Fibroblast of the aortic adventitia (primary cell): ENCODE measurements around the gene OOSP1. TPM values are rescaled to one million over a fixed set of nuclear protein-coding genes. Genes with fewer than 3 reads are reported as not detected.

Source experiments
- DNase-seq: peaks from one replicate; pipeline ENCODE4 v3.0.0-alpha.2; 2010; ENCODE audit warnings: low read depth
- H3K4me3 ChIP-seq: 2 replicates; pipeline ENCODE4 v1.5.1; 2011; ENCODE audit warnings: low read depth, mild to moderate bottlenecking, control low read depth, low read length, moderate library complexity
- total RNA-seq: library from RNA; depleted of rRNA; stranded (reverse); fragments of >200 nt; gene quantifications from 2 replicates; pipeline ENCODE4 v1.2.3, GENCODE V29; 2012; ENCODE audit warnings: low replicate concordance
- TF ChIP-seq, protein P1 (sequence below): IDR thresholded peaks from 2 replicates; pipeline ENCODE4 v1.5.1; 2011; ENCODE audit warnings: mild to moderate bottlenecking, low read length, control low read depth, inconsistent platforms; ENCODE audit not compliant: insufficient read depth

The OOSP1 gene
- total RNA-seq, 1 donor: not detected

DNA sequence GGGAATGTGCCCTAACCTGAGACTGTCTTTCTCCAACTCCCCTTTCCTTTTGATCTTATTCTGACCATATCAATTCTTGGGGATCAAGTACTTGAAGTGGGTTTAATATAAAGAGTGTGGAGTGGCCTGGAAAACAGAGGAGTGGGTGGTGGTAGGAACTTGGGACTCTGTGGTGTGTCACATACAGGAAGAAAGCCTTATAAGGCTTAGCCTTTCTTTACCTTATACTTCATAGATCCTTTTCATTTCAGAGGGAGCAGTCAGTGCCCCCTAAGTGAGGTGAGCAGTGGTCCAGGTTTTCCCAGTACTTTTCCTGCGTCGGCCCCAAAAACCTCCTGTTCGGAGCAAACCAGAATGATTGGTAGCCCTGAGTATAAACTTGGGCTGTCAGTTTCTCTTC, 486 bp downstream of the OOSP1 start:
- TF ChIP-seq, protein P1, sequence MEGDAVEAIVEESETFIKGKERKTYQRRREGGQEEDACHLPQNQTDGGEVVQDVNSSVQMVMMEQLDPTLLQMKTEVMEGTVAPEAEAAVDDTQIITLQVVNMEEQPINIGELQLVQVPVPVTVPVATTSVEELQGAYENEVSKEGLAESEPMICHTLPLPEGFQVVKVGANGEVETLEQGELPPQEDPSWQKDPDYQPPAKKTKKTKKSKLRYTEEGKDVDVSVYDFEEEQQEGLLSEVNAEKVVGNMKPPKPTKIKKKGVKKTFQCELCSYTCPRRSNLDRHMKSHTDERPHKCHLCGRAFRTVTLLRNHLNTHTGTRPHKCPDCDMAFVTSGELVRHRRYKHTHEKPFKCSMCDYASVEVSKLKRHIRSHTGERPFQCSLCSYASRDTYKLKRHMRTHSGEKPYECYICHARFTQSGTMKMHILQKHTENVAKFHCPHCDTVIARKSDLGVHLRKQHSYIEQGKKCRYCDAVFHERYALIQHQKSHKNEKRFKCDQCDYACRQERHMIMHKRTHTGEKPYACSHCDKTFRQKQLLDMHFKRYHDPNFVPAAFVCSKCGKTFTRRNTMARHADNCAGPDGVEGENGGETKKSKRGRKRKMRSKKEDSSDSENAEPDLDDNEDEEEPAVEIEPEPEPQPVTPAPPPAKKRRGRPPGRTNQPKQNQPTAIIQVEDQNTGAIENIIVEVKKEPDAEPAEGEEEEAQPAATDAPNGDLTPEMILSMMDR: no peak
- H3K4me3 ChIP-seq: no peak overlapping the region
- no peak for DNase-seq

GRCh38 chr11:59939482-59939881, 1.2 kb downstream of the OOSP1 start:
- DNase-seq: no peak
- H3K4me3 ChIP-seq: no peak overlapping the region
- TF ChIP-seq, protein P1: no peak

DNA sequence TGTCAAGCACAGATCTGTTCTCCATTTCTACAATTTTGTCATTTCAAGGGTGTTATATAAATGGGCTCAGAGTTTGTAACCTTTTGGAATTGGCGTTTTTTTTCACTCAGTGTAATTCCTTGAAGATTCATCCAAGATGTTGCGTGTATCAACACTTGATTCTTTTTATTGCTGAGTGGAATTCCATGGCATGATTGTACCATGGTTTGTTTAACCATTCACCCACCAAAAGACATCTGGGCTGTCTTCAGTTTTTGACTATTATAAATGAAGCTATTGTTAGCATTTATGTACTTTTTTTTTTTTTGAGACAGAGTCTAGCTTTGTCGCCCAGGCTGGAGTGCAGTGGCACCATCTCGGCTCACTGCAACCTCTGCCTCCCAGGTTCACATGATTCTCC, 2.9 kb downstream of the OOSP1 start:
- TF ChIP-seq, protein P1: no peak
- DNase-seq: no peak
- no peak overlapping the region for H3K4me3 ChIP-seq

DNA sequence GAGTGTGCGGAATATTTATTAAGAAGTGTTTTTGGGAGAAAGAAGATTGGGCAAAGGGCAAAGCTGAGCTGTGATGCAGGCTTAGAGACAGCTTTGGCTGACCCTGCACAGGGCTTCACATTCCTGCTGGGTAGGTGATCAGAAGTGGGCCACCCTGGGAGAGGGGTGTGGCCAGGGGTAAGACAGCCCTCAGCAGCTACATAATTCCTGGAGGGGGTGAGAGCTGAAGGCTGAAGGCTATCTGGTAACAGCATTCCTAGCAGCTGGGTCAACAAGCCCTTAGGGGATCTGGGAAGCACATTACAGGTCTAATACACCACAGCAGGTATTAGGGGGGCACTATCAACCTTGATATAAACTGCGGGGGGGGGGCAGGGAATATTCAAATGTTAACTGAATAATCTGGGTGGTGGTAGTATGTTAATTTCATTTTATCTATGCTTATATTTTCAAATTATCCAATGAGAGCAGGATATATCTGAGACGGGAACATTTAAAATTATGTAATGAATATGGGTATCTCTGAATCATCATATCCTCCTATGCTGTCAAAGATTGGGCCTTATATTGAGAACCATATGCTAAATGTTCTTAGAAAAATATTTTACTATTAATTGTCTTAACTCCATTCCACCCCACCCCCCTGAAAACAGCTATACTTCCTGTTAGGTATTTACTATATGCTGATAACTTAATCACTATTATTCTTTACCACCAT, 5.9 kb downstream of the OOSP1 start:
- TF ChIP-seq, protein P1: no peak

GRCh38 chr11:59944720-59945119, 6.5 kb downstream of the OOSP1 start:
- TF ChIP-seq, protein P1: no peak
- DNase-seq: no peak
- no peak overlapping the region for H3K4me3 ChIP-seq

More for the DNA sequence above, 5.9 kb downstream of the OOSP1 start:
- no peak overlapping the region for H3K4me3 ChIP-seq
- DNase-seq: no peak

- TF ChIP-seq, protein P1: no peak
- no peak overlapping the region for H3K4me3 ChIP-seq
- DNase-seq: no peak
Observed at GRCh38 chr11:59953463-59954218, 15.4 kb downstream of the OOSP1 start.
